Tibial nerve (tissue), 4 donors: Measurements from ENCODE around the gene CNTLN. TPM values are rescaled to one million over a fixed set of nuclear protein-coding genes. Genes with fewer than 3 reads are reported as not detected.
"Not testable (repeated sequence)": the region's sequence is repeated elsewhere in the genome, so short reads cannot be mapped to it uniquely, and the experiment has no call there.

ENCODE experiments used
- DNase-seq, 2 donors: peaks; one replicate each; pipeline ENCODE4 v3.0.0-alpha.2; 2019; ENCODE audit warnings: low spot score in 2 of 2
- H3K27ac ChIP-seq, 4 donors: fragments of 200-600 bp; sonication (generic) in 3 of 4; one replicate each; pipeline ENCODE4 v1.5.1; 2017 to 2019; ENCODE audit warnings: mild to moderate bottlenecking in 1 of 4
- H3K27me3 ChIP-seq, 2 donors: fragments of 200-600 bp; sonication (generic) in 1 of 2; one replicate each; pipeline versions ENCODE4 v1.5.1 to v1.6.0; 2017 to 2019
- H3K36me3 ChIP-seq, 3 donors: fragments of 200-600 bp; sonication (generic); one replicate each; pipeline ENCODE4 v1.5.1; 2018 to 2019
- H3K4me1 ChIP-seq, 4 donors: fragments of 200-600 bp; sonication (generic) in 3 of 4; one replicate each; pipeline ENCODE4 v1.5.1; 2017 to 2019
- H3K4me3 ChIP-seq, 4 donors: fragments of 200-600 bp; sonication (generic) in 3 of 4; one replicate each; pipeline ENCODE4 v1.5.1; 2017 to 2019; ENCODE audit warnings: mild to moderate bottlenecking in 1 of 4, moderate library complexity in 1 of 4
- H3K9me3 ChIP-seq, 4 donors: fragments of 200-600 bp; sonication (generic) in 3 of 4; one replicate each; pipeline ENCODE4 v1.5.1; 2017 to 2019
- CTCF ChIP-seq, 5 experiments: fragments of 200-600 bp in 3 of 5; fragments of 450-650 bp in 2 of 5; sonication (generic) in 3 of 5; IDR thresholded peaks; one replicate each; pipeline ENCODE4 v1.5.1; 2016 to 2019; ENCODE audit warnings: antibody characterized with exemption in 5 of 5, mild to moderate bottlenecking in 3 of 5, moderate library complexity in 2 of 5
- EP300 ChIP-seq, 2 donors: sonication (generic); formaldehyde crosslinking; IDR thresholded peaks; one replicate each; pipeline ENCODE4 v1.6.1; 2017; ENCODE audit warnings: antibody characterized with exemption in 2 of 2, mild to moderate bottlenecking in 1 of 2
- POLR2A ChIP-seq, 2 donors: fragments of 450-650 bp; IDR thresholded peaks; one replicate each; pipeline ENCODE4 v1.6.1; 2017; ENCODE audit warnings: antibody characterized with exemption in 2 of 2, mild to moderate bottlenecking in 2 of 2, moderate library complexity in 2 of 2
- WGBS, 2 donors: methylation state at CpG; one replicate each; pipeline ENCODE4 v1.1.5; 2018; 5-methylcytosine and 5-hydroxymethylcytosine counted together
- total RNA-seq, 4 donors: library from RNA; depleted of rRNA; stranded (reverse); fragments of >200 nt; gene quantifications; one replicate each; pipeline ENCODE4 v1.1.0, GENCODE V29; 2016

Gene CNTLN
- total RNA-seq, 4 donors from 2014 or later, result 29.7 to 38.1 (median 34.0) TPM

GRCh38 chr9:17269799-17270198, 135.0 kb downstream of the CNTLN start:
- H3K27ac ChIP-seq, result no peak overlapping the region
- peaks cover 0 to 10% (median 0%) of the 10 kb centered on the region in 3 donors for H3K36me3 ChIP-seq
- H3K9me3 ChIP-seq, result peaks cover 0 to 17% (median 0%) of the 10 kb centered on the region in 4 donors
- no peaks in the 10 kb centered on the region for H3K4me1 ChIP-seq
- TF ChIP-seq CTCF (IDR thresholded peaks at IDR 0.05), result no peak
- TF ChIP-seq POLR2A (IDR thresholded peaks at IDR 0.05), result no peak
- TF ChIP-seq EP300 (IDR thresholded peaks at IDR 0.05), result no peak
- H3K4me3 ChIP-seq, result no peak overlapping the region
- no peaks in the 10 kb centered on the region for H3K27me3 ChIP-seq
- no peak for DNase-seq

- Histone ChIP-seq H3K9me3 (peaks cover 0 to 11% (median 0%) of the 10 kb centered on the region in 4 donors), H3K27me3 (no peaks in the 10 kb centered on the region), H3K36me3 (peaks cover 0 to 10% (median 0%) of the 10 kb centered on the region in 3 donors), H3K4me3 (no peak overlapping the region), H3K27ac (no peak overlapping the region), H3K4me1 (no peaks in the 10 kb centered on the region)
- DNase-seq, result no peak
- TF ChIP-seq POLR2A (IDR thresholded peaks at IDR 0.05) (no peak), CTCF (IDR thresholded peaks at IDR 0.05) (no peak), EP300 (IDR thresholded peaks at IDR 0.05) (no peak)
Measured at GRCh38 chr9:17272536-17272935, 137.7 kb downstream of the CNTLN start.

GRCh38 chr9:17280350-17281012, 145.6 kb downstream of the CNTLN start:
- peaks cover 0 to 13% (median 2%) of the 10 kb centered on the region in 4 donors for H3K9me3 ChIP-seq
- H3K27me3 ChIP-seq, result no peaks in the 10 kb centered on the region
- TF ChIP-seq EP300 (IDR thresholded peaks at IDR 0.05), result no peak
- TF ChIP-seq CTCF (IDR thresholded peaks at IDR 0.05), result no peak
- TF ChIP-seq POLR2A (IDR thresholded peaks at IDR 0.05), result no peak
- no peaks in the 10 kb centered on the region for H3K4me1 ChIP-seq
- 57 to 59% methylated on average over 4 of the region's 4 CpGs for WGBS, 2 donors
- no peak for DNase-seq
- H3K27ac ChIP-seq, result no peak overlapping the region
- H3K4me3 ChIP-seq, result no peak overlapping the region
- H3K36me3 ChIP-seq, result peaks cover 0 to 41% (median 0%) of the 10 kb centered on the region in 3 donors

- not testable (repeated sequence) for H3K9me3 ChIP-seq, H3K27ac ChIP-seq, DNase-seq, H3K4me3 ChIP-seq, H3K4me1 ChIP-seq, H3K27me3 ChIP-seq
- 98 to 100% methylated on average over 4 to 13 of the region's 22 CpGs for WGBS, 2 donors
- H3K36me3 ChIP-seq, result peaks cover 0 to 16% (median 0%) of the 10 kb centered on the region in 3 donors
Measured at GRCh38 chr9:17290673-17291072, 155.8 kb downstream of the CNTLN start.

- Histone ChIP-seq H3K27me3 (no peaks in the 10 kb centered on the region), H3K4me3 (no peak overlapping the region), H3K36me3 (peaks cover 0 to 16% (median 0%) of the 10 kb centered on the region in 3 donors), H3K4me1 (no peaks in the 10 kb centered on the region), H3K9me3 (no peaks in the 10 kb centered on the region), H3K27ac (no peak overlapping the region)
- no peak for DNase-seq
- TF ChIP-seq EP300 (IDR thresholded peaks at IDR 0.05), result no peak
- TF ChIP-seq CTCF (IDR thresholded peaks at IDR 0.05), result no peak
- TF ChIP-seq POLR2A (IDR thresholded peaks at IDR 0.05), result no peak
- WGBS, 2 donors, result 97 to 99% methylated on average over 2 of the region's 2 CpGs
Measured at GRCh38 chr9:17291766-17292165, 156.9 kb downstream of the CNTLN start.
